ENCODE data around the gene ISX. TPM values are rescaled to one million over a fixed set of nuclear protein-coding genes. Genes with fewer than 3 reads are reported as not detected.

The ISX gene
- total and polyA plus RNA-seq, 2 donors (not counting 1 experiment from before 2014, with no cell fraction given): not detected

DNA sequence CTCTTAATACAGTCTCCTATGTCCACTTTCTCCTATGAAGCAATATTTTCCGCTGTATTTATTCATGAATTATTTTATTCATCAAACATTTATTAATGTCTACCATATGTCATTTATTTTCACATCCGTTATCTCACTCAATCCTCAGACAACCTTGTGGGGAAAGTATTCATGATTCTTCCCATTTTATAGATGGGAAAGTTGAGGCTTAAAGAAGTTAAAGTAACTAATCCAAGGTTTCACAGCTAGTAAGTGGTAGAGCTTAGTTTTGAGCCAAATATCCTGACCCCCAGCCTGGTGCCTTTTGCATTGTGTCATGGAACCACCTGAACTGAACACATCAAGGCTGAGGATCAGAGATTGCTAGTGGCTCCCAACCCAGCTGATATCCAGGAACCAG lies 66.6 kb downstream of the ISX start:
- CTCF ChIA-PET: interaction anchor here (0.8 kb wide), 1 partner anchor 18 kb away, joined by 3 read pairs; no protein-coding TSS in a partner anchor
- POLR2A ChIA-PET: no interaction called here
- DNase-seq (no peak), ATAC-seq (ENCODE audit: low read depth) (no peak)
- H3K4me3 ChIP-seq (ENCODE audit: control extremely low read depth in 1 of 5, extremely low read depth in 1 of 5, insufficient read depth in 1 of 5, low read depth in 2 of 5, low read length in 4 of 5): no peak overlapping the region
- H3K9ac ChIP-seq (ENCODE audit: low read length): no peak overlapping the region
- Mint-ChIP-seq H3K4me3 (no peak overlapping the region), H3K9me3 (ENCODE audit: insufficient read depth) (no peaks in the 10 kb centered on the region), H3K4me1 (peaks cover 5% of the 10 kb centered on the region), H3K27ac (no peak overlapping the region), H3K27me3 (peaks cover 51% of the 10 kb centered on the region)
- no peaks in the 10 kb centered on the region for H3K9me3 ChIP-seq (ENCODE audit: control extremely low read depth in 1 of 3, control insufficient read depth in 2 of 3, insufficient read depth in 1 of 3, low read length in 2 of 3)
- no peak for TF ChIP-seq EZH2 (IDR thresholded peaks at IDR 0.05; ENCODE audit: borderline replicate concordance, insufficient read depth, low read depth, low read length, poor library complexity, severe bottlenecking)
- TF ChIP-seq, protein P1, sequence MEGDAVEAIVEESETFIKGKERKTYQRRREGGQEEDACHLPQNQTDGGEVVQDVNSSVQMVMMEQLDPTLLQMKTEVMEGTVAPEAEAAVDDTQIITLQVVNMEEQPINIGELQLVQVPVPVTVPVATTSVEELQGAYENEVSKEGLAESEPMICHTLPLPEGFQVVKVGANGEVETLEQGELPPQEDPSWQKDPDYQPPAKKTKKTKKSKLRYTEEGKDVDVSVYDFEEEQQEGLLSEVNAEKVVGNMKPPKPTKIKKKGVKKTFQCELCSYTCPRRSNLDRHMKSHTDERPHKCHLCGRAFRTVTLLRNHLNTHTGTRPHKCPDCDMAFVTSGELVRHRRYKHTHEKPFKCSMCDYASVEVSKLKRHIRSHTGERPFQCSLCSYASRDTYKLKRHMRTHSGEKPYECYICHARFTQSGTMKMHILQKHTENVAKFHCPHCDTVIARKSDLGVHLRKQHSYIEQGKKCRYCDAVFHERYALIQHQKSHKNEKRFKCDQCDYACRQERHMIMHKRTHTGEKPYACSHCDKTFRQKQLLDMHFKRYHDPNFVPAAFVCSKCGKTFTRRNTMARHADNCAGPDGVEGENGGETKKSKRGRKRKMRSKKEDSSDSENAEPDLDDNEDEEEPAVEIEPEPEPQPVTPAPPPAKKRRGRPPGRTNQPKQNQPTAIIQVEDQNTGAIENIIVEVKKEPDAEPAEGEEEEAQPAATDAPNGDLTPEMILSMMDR (IDR thresholded peaks at IDR 0.05): no peak
- no peaks in the 10 kb centered on the region for H3K4me1 ChIP-seq (ENCODE audit: control insufficient read depth in 2 of 2, insufficient read depth in 2 of 2, low read length in 2 of 2)
- intact Hi-C loops (cut with micrococcal nuclease): no loop called here
- H3K36me3 ChIP-seq (replicated peaks in 1 of 2; ENCODE audit: control extremely low read depth in 1 of 2, control insufficient read depth in 1 of 2, extremely low read depth in 1 of 2, insufficient read depth in 2 of 2, low read length in 1 of 2): no peaks in the 10 kb centered on the region
- H3K79me2 ChIP-seq (ENCODE audit: control insufficient read depth, insufficient read depth, low read length): no peaks in the 10 kb centered on the region
- no peak overlapping the region for H3K27ac ChIP-seq (ENCODE audit: low read length in 2 of 2)
- no peak overlapping the region for H2AFZ ChIP-seq (ENCODE audit: insufficient read depth, low read depth, low read length, poor library complexity, severe bottlenecking)
- H4K20me1 ChIP-seq (ENCODE audit: control insufficient read depth, insufficient read depth, low read length, poor library complexity, severe bottlenecking): no peaks in the 10 kb centered on the region
- no peak overlapping the region for H3K4me2 ChIP-seq (replicated peaks; ENCODE audit: low read depth, low read length, poor library complexity, severe bottlenecking)
- peaks cover 0 to 6% (median 0%) of the 10 kb centered on the region in 4 experiments for H3K27me3 ChIP-seq (replicated peaks in 1 of 4; ENCODE audit: control extremely low read depth in 1 of 4, control insufficient read depth in 3 of 4, insufficient read depth in 4 of 4, low read length in 3 of 4)
- no CpG with 5 or more reads among the region's 2 CpGs for WGBS (ENCODE audit: insufficient coverage)

DNA sequence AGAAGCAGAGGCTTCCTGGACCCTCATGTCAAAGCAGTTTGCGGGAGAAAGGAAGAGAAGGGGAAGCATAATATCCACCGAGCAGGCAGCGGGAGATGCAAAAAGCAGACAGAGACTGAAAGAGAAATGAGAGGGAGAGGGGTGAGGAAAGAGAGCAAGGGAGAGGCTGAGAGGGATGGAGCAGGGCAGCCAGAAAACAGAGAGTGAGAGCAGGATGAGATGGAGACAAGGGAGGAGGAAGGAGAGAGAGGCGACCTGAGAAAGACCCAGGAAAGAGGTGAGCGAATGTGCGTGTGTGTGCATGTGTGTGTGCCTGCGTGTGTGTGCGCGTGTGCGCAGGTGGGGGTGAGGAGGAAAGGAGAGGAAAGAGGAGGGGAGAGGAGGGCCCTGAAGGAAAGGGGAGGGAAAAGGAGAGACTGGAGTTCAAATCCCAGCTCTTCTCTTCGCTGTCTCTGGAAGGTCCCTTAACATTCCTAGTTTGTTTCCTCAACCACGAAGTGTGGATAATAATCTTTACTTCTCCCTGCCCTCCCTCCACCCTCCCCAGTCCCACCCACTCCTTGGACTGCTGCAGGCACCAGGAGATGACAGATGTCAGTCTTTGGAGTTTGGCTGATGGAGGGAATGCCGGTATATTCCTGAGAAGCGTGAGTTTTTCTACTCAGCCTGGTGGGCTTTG lies 67.9 kb downstream of the ISX start:
- H2AFZ ChIP-seq (ENCODE audit: insufficient read depth, low read depth, low read length, poor library complexity, severe bottlenecking): no peak overlapping the region
- H3K79me2 ChIP-seq (ENCODE audit: control insufficient read depth, insufficient read depth, low read length): no peaks in the 10 kb centered on the region
- intact Hi-C loops (cut with micrococcal nuclease): no loop called here
- H3K9me3 ChIP-seq (ENCODE audit: control extremely low read depth in 1 of 3, control insufficient read depth in 2 of 3, insufficient read depth in 1 of 3, low read length in 2 of 3): no peaks in the 10 kb centered on the region
- no peak overlapping the region for H3K27ac Mint-ChIP-seq
- H3K4me2 ChIP-seq (replicated peaks; ENCODE audit: low read depth, low read length, poor library complexity, severe bottlenecking): no peak overlapping the region
- peaks cover 0 to 6% (median 2%) of the 10 kb centered on the region in 4 experiments for H3K27me3 ChIP-seq (replicated peaks in 1 of 4; ENCODE audit: control extremely low read depth in 1 of 4, control insufficient read depth in 3 of 4, insufficient read depth in 4 of 4, low read length in 3 of 4)
- H3K4me3 Mint-ChIP-seq: no peak overlapping the region
- no peak overlapping the region for H3K4me3 ChIP-seq (ENCODE audit: control extremely low read depth in 1 of 5, extremely low read depth in 1 of 5, insufficient read depth in 1 of 5, low read depth in 2 of 5, low read length in 4 of 5)
- TF ChIP-seq, protein P1 (IDR thresholded peaks at IDR 0.05): no peak
- no peak for TF ChIP-seq EZH2 (IDR thresholded peaks at IDR 0.05; ENCODE audit: borderline replicate concordance, insufficient read depth, low read depth, low read length, poor library complexity, severe bottlenecking)
- peaks cover 42% of the 10 kb centered on the region for H3K27me3 Mint-ChIP-seq
- no peaks in the 10 kb centered on the region for H3K4me1 Mint-ChIP-seq
- WGBS (ENCODE audit: insufficient coverage): 73% methylated on average over 12 of the region's 14 CpGs
- POLR2A ChIA-PET: no interaction called here
- DNase-seq (no peak), ATAC-seq (ENCODE audit: low read depth) (no peak)
- H3K4me1 ChIP-seq (ENCODE audit: control insufficient read depth in 2 of 2, insufficient read depth in 2 of 2, low read length in 2 of 2): no peaks in the 10 kb centered on the region
- no peak overlapping the region for H3K9ac ChIP-seq (ENCODE audit: low read length)
- CTCF ChIA-PET: interaction anchor here (1.0 kb wide), 1 partner anchor 20 kb away, joined by 3 read pairs; no protein-coding TSS in a partner anchor
- no peaks in the 10 kb centered on the region for H4K20me1 ChIP-seq (ENCODE audit: control insufficient read depth, insufficient read depth, low read length, poor library complexity, severe bottlenecking)
- no peaks in the 10 kb centered on the region for H3K9me3 Mint-ChIP-seq (ENCODE audit: insufficient read depth)
- no peaks in the 10 kb centered on the region for H3K36me3 ChIP-seq (replicated peaks in 1 of 2; ENCODE audit: control extremely low read depth in 1 of 2, control insufficient read depth in 1 of 2, extremely low read depth in 1 of 2, insufficient read depth in 2 of 2, low read length in 1 of 2)
- H3K27ac ChIP-seq (ENCODE audit: low read length in 2 of 2): no peak overlapping the region
